NT2/D1 (cell line): ENCODE data around the gene NRG2.

ENCODE experiments used
- YY1 ChIP-seq: IDR thresholded peaks from 2 replicates; pipeline ENCODE4 v1.6.1; 2011; ENCODE audit not compliant: insufficient read length, insufficient read depth
- ZNF274 ChIP-seq: IDR thresholded peaks from 2 replicates; pipeline ENCODE4 v1.6.1; 2011; ENCODE audit warnings: mild to moderate bottlenecking, low read depth, low read length

DNA sequence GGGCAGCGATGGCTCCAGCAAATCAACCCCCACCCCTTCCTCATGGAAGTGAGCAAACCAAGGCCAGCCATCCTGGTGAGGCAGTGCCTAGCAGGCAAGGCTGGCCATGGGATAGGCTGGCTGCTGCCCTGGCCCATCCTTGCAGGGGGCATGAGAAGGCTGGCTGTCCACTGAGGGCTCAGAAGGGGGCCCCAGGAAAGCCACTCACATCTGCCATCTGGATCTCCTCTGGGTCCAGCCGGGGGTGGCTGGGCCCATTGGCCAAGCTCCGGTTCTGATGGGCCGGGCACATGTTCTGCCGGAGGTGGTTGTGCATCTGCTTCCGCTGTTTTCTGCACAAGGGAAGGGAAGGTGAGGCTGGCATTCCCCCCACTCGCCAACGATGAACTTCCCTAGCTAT lies 190.4 kb downstream of the NRG2 start:
- no peak for TF ChIP-seq ZNF274
- TF ChIP-seq YY1, result no peak
